HUES64 (cell line): Measurements from ENCODE around the gene HAPLN2.

ENCODE experiments used
- H3K27ac ChIP-seq: 2 replicates; pipeline ENCODE4 v1.7.0; 2013; ENCODE audit warnings: low read depth, low read length, inconsistent platforms
- H3K27me3 ChIP-seq: 2 replicates; pipeline ENCODE4 v1.6.1; 2013; ENCODE audit warnings: mild to moderate bottlenecking, low read length; ENCODE audit not compliant: insufficient read depth
- H3K36me3 ChIP-seq: 2 replicates; pipeline ENCODE4 v1.6.1; 2013; ENCODE audit warnings: mild to moderate bottlenecking, low read length; ENCODE audit not compliant: insufficient read depth
- H3K4me1 ChIP-seq: 2 replicates; pipeline ENCODE4 v1.6.1; 2013; ENCODE audit warnings: mild to moderate bottlenecking, low read length, moderate library complexity; ENCODE audit not compliant: insufficient read depth
- H3K4me3 ChIP-seq: 2 replicates; pipeline ENCODE4 v1.5.1; 2013; ENCODE audit warnings: mild to moderate bottlenecking, low read length, moderate library complexity
- H3K9ac ChIP-seq: 2 replicates; pipeline ENCODE4 v1.6.1; 2013; ENCODE audit warnings: mild to moderate bottlenecking, low read depth, low read length
- H3K9me3 ChIP-seq: 2 replicates; pipeline ENCODE4 v1.6.1; 2013; ENCODE audit warnings: low read depth, low read length; ENCODE audit not compliant: insufficient read depth
- WGBS: fragments of 150-250, 120-280 bp; methylation state at CpG from one replicate; pipeline ENCODE4 v1.1.7; 2013; ENCODE audit warnings: missing lambda C conversion rate; 5-methylcytosine and 5-hydroxymethylcytosine counted together

The HAPLN2 gene

DNA sequence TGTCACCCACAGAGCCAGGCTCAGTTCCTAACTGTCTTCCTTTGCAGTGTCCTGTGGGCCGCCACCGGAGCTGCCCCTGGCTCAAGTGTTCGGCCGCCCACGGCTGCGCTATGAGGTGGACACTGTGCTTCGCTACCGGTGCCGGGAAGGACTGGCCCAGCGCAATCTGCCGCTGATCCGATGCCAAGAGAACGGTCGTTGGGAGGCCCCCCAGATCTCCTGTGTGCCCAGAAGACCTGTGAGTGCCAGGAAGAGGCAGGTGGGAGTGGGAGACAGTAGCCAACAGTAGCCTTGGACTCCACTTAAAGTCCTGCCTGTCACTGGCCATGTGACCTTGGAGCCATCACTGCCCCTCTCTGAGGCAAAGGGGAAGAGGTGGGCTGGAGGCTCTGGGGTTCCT is 39.3 kb downstream of the HAPLN2 start:
- H3K4me1 ChIP-seq: peaks cover 45% of the 10 kb centered on the region
- H3K27me3 ChIP-seq: peaks cover 54% of the 10 kb centered on the region
- no peak overlapping the region for H3K27ac ChIP-seq
- H3K9me3 ChIP-seq: no peaks in the 10 kb centered on the region
- no peak overlapping the region for H3K9ac ChIP-seq
- no peak overlapping the region for H3K4me3 ChIP-seq
- H3K36me3 ChIP-seq: no peaks in the 10 kb centered on the region
- 93% methylated on average over 14 of the region's 14 CpGs for WGBS

DNA sequence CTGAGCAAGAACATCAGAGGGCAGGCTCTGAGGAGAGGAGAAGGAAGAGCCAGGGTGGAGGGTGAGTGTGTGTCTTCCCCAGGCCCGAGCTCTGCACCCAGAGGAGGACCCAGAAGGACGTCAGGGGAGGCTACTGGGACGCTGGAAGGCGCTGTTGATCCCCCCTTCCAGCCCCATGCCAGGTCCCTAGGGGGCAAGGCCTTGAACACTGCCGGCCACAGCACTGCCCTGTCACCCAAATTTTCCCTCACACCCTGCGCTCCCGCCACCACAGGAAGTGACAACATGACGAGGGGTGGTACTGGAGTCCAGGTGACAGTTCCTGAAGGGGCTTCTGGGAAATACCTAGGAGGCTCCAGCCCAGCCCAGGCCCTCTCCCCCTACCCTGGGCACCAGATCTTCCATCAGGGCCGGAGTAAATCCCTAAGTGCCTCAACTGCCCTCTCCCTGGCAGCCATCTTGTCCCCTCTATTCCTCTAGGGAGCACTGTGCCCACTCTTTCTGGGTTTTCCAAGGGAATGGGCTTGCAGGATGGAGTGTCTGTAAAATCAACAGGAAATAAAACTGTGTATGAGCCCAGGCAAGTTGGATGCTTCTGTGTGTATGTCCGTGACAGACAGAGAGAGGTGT is 39.8 kb downstream of the HAPLN2 start:
- Histone ChIP-seq H3K9ac (no peak overlapping the region), H3K9me3 (no peaks in the 10 kb centered on the region), H3K4me1 (peaks cover 50% of the 10 kb centered on the region), H3K36me3 (no peaks in the 10 kb centered on the region), H3K27ac (no peak overlapping the region), H3K27me3 (peaks cover 49% of the 10 kb centered on the region), H3K4me3 (no peak overlapping the region)
- WGBS: 86% methylated on average over 10 of the region's 10 CpGs

GRCh38 chr1:156659661-156659987 is 40.4 kb downstream of the HAPLN2 start:
- Histone ChIP-seq H3K4me1 (peaks cover 56% of the 10 kb centered on the region), H3K36me3 (no peaks in the 10 kb centered on the region), H3K27ac (no peak overlapping the region), H3K27me3 (peaks cover 43% of the 10 kb centered on the region), H3K9ac (no peak overlapping the region), H3K9me3 (no peaks in the 10 kb centered on the region), H3K4me3 (no peak overlapping the region)
- 32% methylated on average over 6 of the region's 6 CpGs for WGBS

DNA sequence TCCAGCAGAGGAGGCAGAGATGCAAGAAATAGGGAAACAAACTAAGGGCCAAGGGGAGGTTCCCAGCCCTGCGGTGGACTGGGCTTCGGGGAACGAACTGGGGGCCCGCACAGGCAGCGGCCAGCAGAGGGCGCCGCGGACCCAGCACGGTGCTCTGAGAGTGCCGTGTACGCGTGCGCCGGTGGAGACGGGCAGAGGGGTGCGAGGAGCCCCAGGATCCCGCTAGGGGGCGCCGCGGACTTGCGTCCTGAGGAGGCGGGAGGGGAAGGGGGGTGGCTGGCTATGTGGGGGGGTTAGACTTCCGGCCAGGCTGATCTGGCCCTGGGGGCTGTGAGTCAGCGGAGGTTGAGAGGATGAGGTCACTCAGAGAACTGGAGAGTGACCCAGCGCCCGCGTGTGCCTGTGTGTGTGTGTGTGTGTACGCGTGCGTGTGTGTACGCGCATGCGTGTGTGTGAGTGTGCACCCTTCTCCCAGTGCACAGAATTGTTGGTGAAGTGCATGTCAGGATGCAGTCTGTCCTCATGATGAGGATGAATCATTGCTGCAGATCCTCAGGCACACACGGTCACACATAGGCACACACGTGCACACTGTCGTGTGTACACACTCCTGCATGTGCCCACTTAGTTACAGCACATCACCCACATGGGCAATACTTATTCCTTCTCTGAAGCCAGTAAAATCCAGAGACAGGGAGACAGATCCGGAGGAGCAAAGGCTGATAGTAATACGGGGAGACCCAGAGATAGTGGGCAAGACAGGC is 41.0 kb downstream of the HAPLN2 start:
- H3K9me3 ChIP-seq: no peaks in the 10 kb centered on the region
- 18% methylated on average over 38 of the region's 38 CpGs for WGBS
- peaks cover 56% of the 10 kb centered on the region for H3K4me1 ChIP-seq
- H3K4me3 ChIP-seq: no peak overlapping the region; the same call in 1 of the 2 replicates
- no peaks in the 10 kb centered on the region for H3K36me3 ChIP-seq
- H3K9ac ChIP-seq: peak overlapping the region; percentile 44; the same call in 1 of the 2 replicates
- H3K27ac ChIP-seq: peak overlapping the region; percentile 87
- peaks cover 38% of the 10 kb centered on the region for H3K27me3 ChIP-seq

DNA sequence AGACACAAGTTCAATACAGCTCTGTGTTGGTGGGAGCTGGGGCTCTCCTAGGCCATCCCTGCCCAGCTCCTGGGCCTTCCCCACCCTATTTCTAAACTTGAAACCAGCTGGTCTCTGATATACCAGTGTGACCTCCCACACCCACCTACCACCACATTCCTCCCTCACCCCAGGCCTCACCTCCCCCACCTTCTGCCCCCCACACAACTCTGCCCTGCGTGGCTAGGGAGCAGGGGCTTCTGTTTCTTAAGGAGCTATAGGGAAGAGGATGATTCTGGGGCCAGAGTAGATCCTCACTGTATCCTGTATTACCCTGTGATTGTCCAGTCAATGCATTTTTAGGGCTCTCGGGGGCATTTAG is 41.5 kb downstream of the HAPLN2 start:
- 46% methylated on average over 2 of the region's 2 CpGs for WGBS
- Histone ChIP-seq H3K27me3 (peaks cover 32% of the 10 kb centered on the region), H3K4me3 (peak overlapping the region; percentile 6; the same call in 1 of the 2 replicates), H3K36me3 (no peaks in the 10 kb centered on the region), H3K9ac (peak overlapping the region; percentile 44; the same call in 1 of the 2 replicates), H3K4me1 (peaks cover 61% of the 10 kb centered on the region), H3K27ac (peak overlapping the region; percentile 87), H3K9me3 (no peaks in the 10 kb centered on the region)

GRCh38 chr1:156662005-156662799 is 43.0 kb downstream of the HAPLN2 start:
- Histone ChIP-seq H3K9ac (peak overlapping the region; percentile 44), H3K27me3 (peaks cover 18% of the 10 kb centered on the region), H3K4me3 (no peak overlapping the region), H3K9me3 (no peaks in the 10 kb centered on the region), H3K4me1 (peaks cover 54% of the 10 kb centered on the region), H3K36me3 (no peaks in the 10 kb centered on the region), H3K27ac (peak overlapping the region; percentile 87)
- 52% methylated on average over 12 of the region's 12 CpGs for WGBS

- 89% methylated on average over 5 of the region's 5 CpGs for WGBS
- Histone ChIP-seq H3K36me3 (no peaks in the 10 kb centered on the region), H3K9me3 (no peaks in the 10 kb centered on the region), H3K9ac (peak overlapping the region; percentile 44; the same call in 1 of the 2 replicates), H3K27me3 (peaks cover 12% of the 10 kb centered on the region), H3K27ac (peak overlapping the region; percentile 87), H3K4me1 (peaks cover 58% of the 10 kb centered on the region), H3K4me3 (no peak overlapping the region)
Measured at GRCh38 chr1:156662800-156663055, 43.5 kb downstream of the HAPLN2 start.

GRCh38 chr1:156663178-156663577 is 44.0 kb downstream of the HAPLN2 start:
- Histone ChIP-seq H3K27ac (peak overlapping the region; percentile 86), H3K27me3 (peaks cover 8% of the 10 kb centered on the region), H3K4me1 (peaks cover 63% of the 10 kb centered on the region), H3K9ac (peak overlapping the region; percentile 44; the same call in 1 of the 2 replicates), H3K36me3 (no peaks in the 10 kb centered on the region), H3K9me3 (no peaks in the 10 kb centered on the region), H3K4me3 (no peak overlapping the region)
- 28% methylated on average over 5 of the region's 5 CpGs for WGBS

- Histone ChIP-seq H3K27ac (peak overlapping the region; percentile 86), H3K9me3 (no peaks in the 10 kb centered on the region), H3K9ac (peak overlapping the region; percentile 68; the same call in 1 of the 2 replicates), H3K4me1 (peaks cover 70% of the 10 kb centered on the region), H3K27me3 (no peaks in the 10 kb centered on the region), H3K36me3 (no peaks in the 10 kb centered on the region), H3K4me3 (no peak overlapping the region)
- 41% methylated on average over 5 of the region's 5 CpGs for WGBS
Measured at GRCh38 chr1:156664046-156664766, 45.0 kb downstream of the HAPLN2 start.

GRCh38 chr1:156664767-156665411 is 45.7 kb downstream of the HAPLN2 start:
- H3K9ac ChIP-seq: peak overlapping the region; percentile 68; the same call in 1 of the 2 replicates
- 29% methylated on average over 15 of the region's 16 CpGs for WGBS
- H3K27ac ChIP-seq: peak overlapping the region; percentile 86
- no peaks in the 10 kb centered on the region for H3K27me3 ChIP-seq
- H3K4me3 ChIP-seq: no peak overlapping the region
- peaks cover 75% of the 10 kb centered on the region for H3K4me1 ChIP-seq
- no peaks in the 10 kb centered on the region for H3K36me3 ChIP-seq
- H3K9me3 ChIP-seq: no peaks in the 10 kb centered on the region
